ENCODE results near the gene SCAMP2.

DNA sequence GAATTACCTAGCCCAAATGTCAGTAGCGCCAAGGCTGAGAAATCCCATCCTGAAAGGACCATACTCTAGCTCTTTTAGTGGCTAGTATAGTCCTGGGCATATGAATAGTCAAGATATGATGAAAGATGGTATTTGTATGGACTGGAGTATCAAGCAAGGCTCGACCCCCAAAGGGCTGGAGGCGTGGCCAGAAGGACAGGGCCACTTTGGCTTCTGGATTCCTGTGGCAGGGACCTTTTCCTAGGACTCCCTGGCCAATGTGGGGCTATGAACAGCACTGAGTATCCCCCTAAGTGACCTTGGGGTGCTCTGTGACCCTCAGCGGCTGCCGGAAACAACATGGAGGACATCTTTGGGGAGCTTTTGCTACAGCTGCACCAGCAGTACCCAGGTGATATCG, 22.7 kb upstream of the SCAMP2 start:
- TF ChIP-seq, protein P1, sequence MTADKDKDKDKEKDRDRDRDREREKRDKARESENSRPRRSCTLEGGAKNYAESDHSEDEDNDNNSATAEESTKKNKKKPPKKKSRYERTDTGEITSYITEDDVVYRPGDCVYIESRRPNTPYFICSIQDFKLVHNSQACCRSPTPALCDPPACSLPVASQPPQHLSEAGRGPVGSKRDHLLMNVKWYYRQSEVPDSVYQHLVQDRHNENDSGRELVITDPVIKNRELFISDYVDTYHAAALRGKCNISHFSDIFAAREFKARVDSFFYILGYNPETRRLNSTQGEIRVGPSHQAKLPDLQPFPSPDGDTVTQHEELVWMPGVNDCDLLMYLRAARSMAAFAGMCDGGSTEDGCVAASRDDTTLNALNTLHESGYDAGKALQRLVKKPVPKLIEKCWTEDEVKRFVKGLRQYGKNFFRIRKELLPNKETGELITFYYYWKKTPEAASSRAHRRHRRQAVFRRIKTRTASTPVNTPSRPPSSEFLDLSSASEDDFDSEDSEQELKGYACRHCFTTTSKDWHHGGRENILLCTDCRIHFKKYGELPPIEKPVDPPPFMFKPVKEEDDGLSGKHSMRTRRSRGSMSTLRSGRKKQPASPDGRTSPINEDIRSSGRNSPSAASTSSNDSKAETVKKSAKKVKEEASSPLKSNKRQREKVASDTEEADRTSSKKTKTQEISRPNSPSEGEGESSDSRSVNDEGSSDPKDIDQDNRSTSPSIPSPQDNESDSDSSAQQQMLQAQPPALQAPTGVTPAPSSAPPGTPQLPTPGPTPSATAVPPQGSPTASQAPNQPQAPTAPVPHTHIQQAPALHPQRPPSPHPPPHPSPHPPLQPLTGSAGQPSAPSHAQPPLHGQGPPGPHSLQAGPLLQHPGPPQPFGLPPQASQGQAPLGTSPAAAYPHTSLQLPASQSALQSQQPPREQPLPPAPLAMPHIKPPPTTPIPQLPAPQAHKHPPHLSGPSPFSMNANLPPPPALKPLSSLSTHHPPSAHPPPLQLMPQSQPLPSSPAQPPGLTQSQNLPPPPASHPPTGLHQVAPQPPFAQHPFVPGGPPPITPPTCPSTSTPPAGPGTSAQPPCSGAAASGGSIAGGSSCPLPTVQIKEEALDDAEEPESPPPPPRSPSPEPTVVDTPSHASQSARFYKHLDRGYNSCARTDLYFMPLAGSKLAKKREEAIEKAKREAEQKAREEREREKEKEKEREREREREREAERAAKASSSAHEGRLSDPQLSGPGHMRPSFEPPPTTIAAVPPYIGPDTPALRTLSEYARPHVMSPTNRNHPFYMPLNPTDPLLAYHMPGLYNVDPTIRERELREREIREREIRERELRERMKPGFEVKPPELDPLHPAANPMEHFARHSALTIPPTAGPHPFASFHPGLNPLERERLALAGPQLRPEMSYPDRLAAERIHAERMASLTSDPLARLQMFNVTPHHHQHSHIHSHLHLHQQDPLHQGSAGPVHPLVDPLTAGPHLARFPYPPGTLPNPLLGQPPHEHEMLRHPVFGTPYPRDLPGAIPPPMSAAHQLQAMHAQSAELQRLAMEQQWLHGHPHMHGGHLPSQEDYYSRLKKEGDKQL (CRISPR knock-in tag; IDR thresholded peaks at IDR 0.05; ENCODE audit: low read depth) = no peak
- TF ChIP-seq CTCF (CRISPR knock-in tag; IDR thresholded peaks at IDR 0.05) (no peak), GABPB1 (CRISPR knock-in tag; IDR thresholded peaks at IDR 0.05) (no peak), ZNF234 (CRISPR knock-in tag; conservative IDR thresholded peaks at IDR 0.05) (no peak), EZH2 (conservative IDR thresholded peaks at IDR 0.05; ENCODE audit: low read depth, low read length) (no peak), CAMTA2 (CRISPR knock-in tag; IDR thresholded peaks at IDR 0.05; ENCODE audit: borderline replicate concordance) (no peak), ZNF546 (CRISPR knock-in tag; conservative IDR thresholded peaks at IDR 0.05) (no peak), ZNF737 (CRISPR knock-in tag; IDR thresholded peaks at IDR 0.05; ENCODE audit: borderline replicate concordance) (no peak), HDAC6 (IDR thresholded peaks at IDR 0.05; ENCODE audit: low read depth, low read length) (no peak), RBM22 (optimal IDR thresholded peaks at IDR 0.05; ENCODE audit: low read length) (no peak), ZNF274 (CRISPR knock-in tag; IDR thresholded peaks at IDR 0.05) (no peak), ZBTB26 (CRISPR knock-in tag; IDR thresholded peaks at IDR 0.05; ENCODE audit: borderline replicate concordance) (no peak), ZNF331 (CRISPR knock-in tag; IDR thresholded peaks at IDR 0.05) (no peak), USF2 (IDR thresholded peaks at IDR 0.05; ENCODE audit: low read depth, low read length) (no peak), USF2 (CRISPR knock-in tag; IDR thresholded peaks at IDR 0.05; ENCODE audit: borderline replicate concordance) (no peak)

Data from HepG2 (cell line).